GM10248 (cell line): ENCODE measurements around the gene MAPKAP1.

Experiments
- CTCF ChIA-PET: fragments of 300-600 bp; sonication (Branson Sonifier 250); formaldehyde crosslinking; extraction: SDS; loops from one replicate; lab custom pipeline; 2021; ENCODE audit warnings: antibody characterized with exemption; lab: Yijun Ruan, JAX
- POLR2A ChIA-PET: fragments of 350-650 bp; sonication (Branson Sonifier 250); formaldehyde crosslinking; extraction: SDS; loops from one replicate; lab custom pipeline; 2020; ENCODE audit warnings: antibody characterized with exemption; lab: Yijun Ruan, JAX
- DNase-seq: peaks from one replicate; pipeline ENCODE4 v3.0.0; 2012; ENCODE audit errors: extremely low spot score
- CTCF ChIP-seq: IDR thresholded peaks from 2 replicates; pipeline ENCODE4 v1.5.1; 2012; ENCODE audit warnings: mild to moderate bottlenecking, low read depth; ENCODE audit errors: extremely low read depth, missing control alignments, control extremely low read depth

The MAPKAP1 gene

GRCh38 chr9:125435776-125436612 lies 271.0 kb downstream of the MAPKAP1 start:
- ChIA-PET CTCF (interaction anchor here (0.9 kb wide), 1 partner anchor 56 kb away, joined by 3 read pairs; no protein-coding TSS in a partner anchor), POLR2A (no interaction called here)
- DNase-seq = no peak
- no peak for TF ChIP-seq CTCF

- no peak for TF ChIP-seq CTCF
- DNase-seq = no peak
- POLR2A ChIA-PET = no interaction called here
- CTCF ChIA-PET = interaction anchor here (0.9 kb wide), 1 partner anchor 55 kb away, joined by 3 read pairs; no protein-coding TSS in a partner anchor
Measured at GRCh38 chr9:125434986-125435775, 271.8 kb downstream of the MAPKAP1 start.

- CTCF ChIA-PET = no interaction called here
- TF ChIP-seq CTCF = no peak
- POLR2A ChIA-PET = no interaction called here
- DNase-seq = no peak
Measured at GRCh38 chr9:125433461-125434011, 273.5 kb downstream of the MAPKAP1 start.

- TF ChIP-seq CTCF = no peak
- CTCF ChIA-PET = no interaction called here
- POLR2A ChIA-PET = no interaction called here
- no peak for DNase-seq
Measured at GRCh38 chr9:125432715-125433385, 274.2 kb downstream of the MAPKAP1 start.

GRCh38 chr9:125431741-125432271 lies 275.2 kb downstream of the MAPKAP1 start:
- TF ChIP-seq CTCF = no peak
- DNase-seq = no peak
- CTCF ChIA-PET = no interaction called here
- POLR2A ChIA-PET = no interaction called here

- POLR2A ChIA-PET = no interaction called here
- TF ChIP-seq CTCF = no peak
- DNase-seq = no peak
- CTCF ChIA-PET = no interaction called here
Measured at GRCh38 chr9:125431012-125431305, 276.0 kb downstream of the MAPKAP1 start.
